Ramos (cell line): ENCODE data around the gene PURA.

Experiments
- in situ Hi-C: fragments of 300-500 bp; cut with MboI; formaldehyde crosslinking; loops from one replicate; pipeline ENCODE4 v1.14.3; 2022; ENCODE audit warnings: low sequenced_read_pairs; ENCODE audit not compliant: unreplicated experiment

Gene PURA

DNA sequence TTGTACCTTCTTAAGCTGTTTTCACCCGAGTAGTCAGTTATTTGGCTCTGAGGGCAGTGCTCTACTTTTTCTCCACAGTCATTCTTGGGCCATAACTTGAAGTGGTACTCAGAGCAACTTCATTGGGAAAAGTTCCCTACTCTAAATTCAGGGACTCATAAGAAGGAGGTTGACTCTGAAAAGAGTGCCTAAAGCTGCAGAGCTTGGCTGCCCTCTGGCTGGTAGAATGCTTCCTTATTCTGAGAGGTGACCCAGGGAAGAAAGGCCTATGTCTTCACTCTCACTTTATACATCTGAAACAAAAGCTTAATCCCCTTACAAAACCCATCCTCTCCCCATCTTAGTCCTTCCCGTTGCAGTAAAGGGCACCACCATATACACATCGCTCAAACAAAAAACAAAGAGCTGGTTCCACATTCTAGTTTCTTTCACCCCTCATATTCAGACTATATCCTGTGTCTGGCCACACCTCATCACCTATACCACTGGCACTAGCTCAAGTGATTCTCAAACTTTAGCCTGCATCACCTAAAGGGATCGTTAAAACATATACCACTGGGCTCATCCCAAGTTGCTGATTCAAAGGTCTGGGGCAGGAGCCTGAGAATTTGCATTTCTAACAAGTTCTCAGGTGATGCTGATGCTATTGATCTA is 19.7 kb downstream of the PURA start:
- in situ Hi-C loops: no loop called here

DNA sequence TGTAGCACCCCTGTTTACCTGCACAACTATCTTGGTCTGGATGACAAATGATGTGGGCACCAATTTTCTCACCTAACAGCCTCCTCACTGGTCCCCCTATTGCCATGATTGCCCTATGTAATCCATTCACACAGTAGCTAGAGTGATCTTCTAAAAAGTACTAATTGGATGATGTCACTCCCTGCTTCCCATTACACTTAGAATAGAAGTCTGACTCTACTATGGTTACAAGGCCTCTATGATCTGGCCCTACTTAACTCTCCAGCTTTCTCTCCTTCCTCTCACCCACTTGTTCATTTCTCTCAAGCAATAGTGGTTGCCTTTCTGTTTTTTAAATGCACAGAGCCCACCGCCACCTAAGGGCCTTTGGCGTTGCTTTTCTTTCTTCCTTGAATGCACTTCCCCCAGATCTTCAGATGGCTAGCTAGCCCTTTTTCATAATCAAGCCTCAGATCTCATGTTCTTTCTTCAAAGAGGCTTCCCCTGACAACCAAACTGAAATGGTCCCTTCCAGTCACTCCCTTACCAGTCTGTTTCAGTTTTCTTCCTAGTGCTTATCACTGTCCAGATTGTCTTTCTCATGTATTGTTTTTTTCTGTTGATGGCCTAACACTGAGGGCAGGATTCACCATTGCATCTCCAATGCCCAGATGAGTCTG is 20.5 kb downstream of the PURA start:
- in situ Hi-C loops: no loop called here

- in situ Hi-C loops: no loop called here
Measured at GRCh38 chr5:140135127-140135526, 21.2 kb downstream of the PURA start.

DNA sequence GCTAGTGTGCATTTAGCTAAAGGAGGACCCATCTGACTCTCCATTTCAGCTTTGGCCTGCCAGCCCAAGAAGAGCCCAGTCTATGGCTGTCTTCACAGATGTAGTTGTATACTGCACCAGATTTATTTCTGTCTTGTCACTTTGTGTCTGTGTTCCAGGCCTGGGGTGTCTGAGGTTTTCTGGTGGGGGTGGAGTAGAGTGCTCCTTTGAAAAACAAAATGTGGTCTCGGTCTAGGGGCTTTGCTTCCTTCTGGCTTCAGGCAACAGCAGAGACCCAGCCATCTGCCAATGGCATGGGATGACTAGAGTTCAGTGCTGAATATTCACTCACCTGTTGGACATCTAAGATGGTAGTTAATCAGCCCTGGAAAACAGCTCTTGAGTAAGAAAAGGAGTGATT is 22.7 kb downstream of the PURA start:
- in situ Hi-C loops: no loop called here

GRCh38 chr5:140140435-140140834 is 26.5 kb downstream of the PURA start:
- in situ Hi-C loops: no loop called here

GRCh38 chr5:140141241-140141640 is 27.3 kb downstream of the PURA start:
- in situ Hi-C loops: no loop called here

DNA sequence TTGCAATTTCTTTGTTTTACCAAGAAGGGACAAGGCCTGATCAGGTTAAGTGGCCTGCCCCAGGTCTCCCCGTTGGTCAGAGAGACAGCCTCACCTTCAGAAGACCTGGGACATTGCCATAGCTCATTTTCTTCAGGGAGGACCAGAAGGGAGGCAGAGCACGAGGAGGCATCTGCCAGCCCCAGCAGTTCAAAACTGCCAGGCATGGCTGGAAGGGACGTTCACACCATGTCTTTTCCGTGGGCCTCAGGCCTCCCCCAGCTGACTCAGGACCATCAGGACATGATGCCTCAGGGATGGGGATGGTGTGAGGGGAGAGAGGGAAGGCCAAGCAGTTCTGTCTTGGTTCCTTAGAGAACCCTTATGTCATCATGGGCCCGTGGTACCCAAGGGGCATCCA is 28.3 kb downstream of the PURA start:
- in situ Hi-C loops: no loop called here

- in situ Hi-C loops: no loop called here
Measured at GRCh38 chr5:140142856-140143255, 28.9 kb downstream of the PURA start.

DNA sequence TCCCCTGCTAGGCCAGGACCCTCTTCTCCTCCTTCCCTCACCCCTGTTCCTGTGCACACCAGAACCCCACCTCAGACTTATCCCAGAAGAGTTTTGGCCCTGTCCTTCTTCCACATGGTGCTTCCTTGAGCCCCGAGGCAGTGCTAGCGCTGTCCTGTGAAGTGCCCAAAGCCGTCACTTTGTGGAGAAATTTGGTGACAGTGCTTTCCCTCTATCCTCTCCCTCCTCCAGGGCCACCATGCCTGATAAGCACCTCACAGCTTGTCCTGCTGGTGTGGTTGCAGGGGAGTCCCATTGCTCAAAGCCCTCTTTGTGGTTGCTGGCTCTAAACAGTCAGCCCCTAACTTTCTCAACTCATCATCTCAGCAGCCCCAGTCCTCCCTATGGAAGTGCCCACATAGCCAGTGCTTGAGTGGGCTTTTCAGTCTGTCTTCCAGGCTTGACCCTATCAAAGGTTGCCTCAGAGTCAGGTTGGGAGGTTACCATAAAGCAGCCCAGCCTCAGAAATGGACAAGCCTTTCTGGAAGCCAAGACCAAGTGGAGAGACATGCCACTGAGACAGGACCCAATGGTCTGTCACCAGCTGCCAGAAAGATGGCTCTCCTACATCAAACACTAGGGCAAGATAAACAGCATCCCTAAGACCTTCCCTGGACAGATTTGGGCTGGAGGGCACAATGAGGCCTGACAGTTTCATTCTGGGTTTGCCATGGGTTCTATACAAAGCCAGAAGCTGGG is 29.8 kb downstream of the PURA start:
- in situ Hi-C loops: no loop called here

- in situ Hi-C loops: no loop called here
Measured at GRCh38 chr5:140145256-140145655, 31.3 kb downstream of the PURA start.

- in situ Hi-C loops: no loop called here
Measured at GRCh38 chr5:140145818-140146522, 32.1 kb downstream of the PURA start.

DNA sequence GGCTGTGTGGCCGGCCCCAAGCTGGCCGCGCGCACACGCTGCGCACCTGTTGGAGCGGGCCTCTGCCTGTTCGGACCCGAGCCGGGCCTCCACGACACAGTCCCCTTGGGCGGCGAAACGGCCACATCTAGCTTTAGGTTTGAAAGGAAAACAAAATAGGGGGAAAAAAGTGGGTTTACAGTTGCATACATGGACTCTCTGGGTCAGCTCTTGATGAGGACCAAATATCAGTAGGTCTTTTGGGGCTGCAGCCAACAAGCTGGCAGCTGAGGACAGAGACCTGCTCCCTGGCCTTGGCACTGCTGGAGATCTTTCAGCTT is 32.6 kb downstream of the PURA start:
- in situ Hi-C loops: no loop called here

GRCh38 chr5:140147460-140147859 is 33.6 kb downstream of the PURA start:
- in situ Hi-C loops: no loop called here

GRCh38 chr5:140148508-140148907 is 34.6 kb downstream of the PURA start:
- in situ Hi-C loops: no loop called here

- in situ Hi-C loops: loop anchor here (10.0 kb wide), 1 partner anchor 365 kb away; no protein-coding TSS in a partner anchor
Measured at GRCh38 chr5:140150201-140150600, 36.3 kb downstream of the PURA start.

DNA sequence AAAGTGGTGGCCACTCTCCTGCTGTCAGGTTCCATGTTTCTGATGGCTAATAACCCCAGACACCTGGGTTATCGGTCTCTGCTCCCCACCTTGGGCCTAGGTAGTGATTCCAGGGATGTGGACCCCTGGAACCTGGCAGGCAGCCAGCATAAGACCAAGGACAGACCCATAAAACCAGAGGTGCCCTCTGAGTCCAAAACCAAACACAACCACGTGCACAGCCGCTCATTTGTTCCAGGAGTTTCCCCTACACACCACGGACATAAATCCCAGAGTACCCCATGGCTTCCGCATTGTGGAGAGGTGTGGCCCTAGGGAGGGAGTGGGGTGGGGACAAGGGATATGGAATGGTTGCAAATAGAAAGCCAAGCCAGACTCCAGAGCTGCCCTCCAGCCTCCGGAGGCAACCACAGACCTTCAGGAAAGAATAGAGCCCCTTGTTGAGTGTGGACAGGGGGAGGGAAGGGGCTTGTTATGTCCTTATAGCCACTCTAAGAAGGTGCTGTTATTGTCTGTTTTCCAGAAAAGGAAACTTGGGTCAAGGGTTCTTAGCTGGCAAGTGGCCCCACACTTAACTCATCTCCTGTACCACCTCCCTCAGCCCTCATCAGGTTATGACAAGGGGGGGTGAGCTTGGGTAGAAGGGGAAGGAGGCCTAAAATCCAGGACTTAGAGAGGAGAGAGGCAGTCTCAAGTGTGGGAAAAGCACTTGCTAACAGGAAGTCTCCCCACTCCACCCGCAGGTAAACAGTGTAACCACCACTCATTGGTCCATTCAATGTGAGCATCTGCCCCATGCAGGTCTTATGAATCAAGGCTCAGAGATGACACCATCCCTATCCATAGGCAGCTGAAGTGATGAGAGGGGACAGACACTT is 37.5 kb downstream of the PURA start:
- in situ Hi-C loops: loop anchor here (10.0 kb wide), 1 partner anchor 367 kb away; no protein-coding TSS in a partner anchor

GRCh38 chr5:140152022-140152999 is 38.4 kb downstream of the PURA start:
- in situ Hi-C loops: loop anchor here (10.0 kb wide), 1 partner anchor 368 kb away; no protein-coding TSS in a partner anchor

- in situ Hi-C loops: loop anchor here (10.0 kb wide), 1 partner anchor 368 kb away; no protein-coding TSS in a partner anchor
Measured at GRCh38 chr5:140153255-140153654, 39.3 kb downstream of the PURA start.

DNA sequence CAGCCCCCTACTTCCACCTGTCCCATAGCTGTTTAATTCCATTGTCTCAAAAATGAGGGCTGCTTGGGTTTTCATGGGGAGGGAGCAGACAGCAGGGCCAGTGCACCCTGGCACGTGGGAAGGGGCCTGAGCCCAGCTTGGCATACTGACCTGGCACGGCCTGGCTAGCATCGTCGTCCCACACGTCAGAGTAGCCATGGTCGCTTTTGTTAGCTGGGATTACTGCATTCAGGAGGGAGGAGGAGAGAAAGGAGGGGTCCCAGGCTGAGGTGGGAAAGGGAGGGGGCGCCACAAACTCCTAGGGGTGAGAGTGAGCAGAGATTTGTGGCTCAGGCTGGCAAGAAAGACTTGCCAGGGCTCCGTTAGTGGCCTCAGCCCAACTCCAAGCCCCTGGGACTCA is 40.0 kb downstream of the PURA start:
- in situ Hi-C loops: loop anchor here (10.0 kb wide), 1 partner anchor 369 kb away; no protein-coding TSS in a partner anchor
